ENCODE data around the gene CDK19. TPM values are rescaled to one million over a fixed set of nuclear protein-coding genes. Genes with fewer than 3 reads are reported as not detected.

CDK19 gene
- total RNA-seq, 1 donor from 2014 or later = 41.6 TPM

GRCh38 chr6:110676396-110676795 lies 138.9 kb downstream of the CDK19 start:
- Mint-ChIP-seq H3K4me1 (peaks cover 6% of the 10 kb centered on the region), H3K36me3 (peaks cover 3% of the 10 kb centered on the region), H3K4me3 (no peak overlapping the region), H3K27me3 (ENCODE audit: low read depth) (no peaks in the 10 kb centered on the region), H3K9me3 (no peaks in the 10 kb centered on the region), H3K27ac (no peak overlapping the region)
- DNase-seq (ENCODE audit: low spot score in 2 of 2, unreplicated experiment in 2 of 2) = no peak
- TF ChIP-seq CTCF (IDR thresholded peaks at IDR 0.05; ENCODE audit: unreplicated experiment) = no peak

GRCh38 chr6:110674096-110674495 lies 141.2 kb downstream of the CDK19 start:
- no peak for DNase-seq (ENCODE audit: low spot score in 2 of 2, unreplicated experiment in 2 of 2)
- Mint-ChIP-seq H3K4me3 (no peak overlapping the region), H3K36me3 (peaks cover 3% of the 10 kb centered on the region), H3K27me3 (ENCODE audit: low read depth) (no peaks in the 10 kb centered on the region), H3K9me3 (no peaks in the 10 kb centered on the region), H3K27ac (peak overlapping the region; percentile 13), H3K4me1 (peaks cover 11% of the 10 kb centered on the region)
- TF ChIP-seq CTCF (IDR thresholded peaks at IDR 0.05; ENCODE audit: unreplicated experiment) = no peak

DNA sequence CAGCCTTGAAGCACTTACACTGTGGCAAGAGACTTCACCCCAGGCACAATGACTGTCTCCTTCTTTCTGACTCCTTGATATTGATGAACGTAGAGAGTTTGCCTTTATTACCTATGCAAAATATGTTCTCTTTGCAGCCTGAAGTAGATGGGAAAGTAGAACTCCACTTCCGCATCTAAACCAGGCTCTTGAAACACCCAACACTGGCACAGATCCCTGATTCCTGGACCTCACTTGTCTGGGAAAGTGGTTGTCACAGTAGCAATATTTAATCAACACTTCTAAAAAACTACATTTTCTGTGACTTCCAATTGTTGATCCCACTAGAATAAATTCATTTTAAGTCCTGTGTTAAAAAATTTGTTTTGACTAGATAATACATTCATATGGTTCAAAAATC lies 143.1 kb downstream of the CDK19 start:
- no peak for TF ChIP-seq CTCF (IDR thresholded peaks at IDR 0.05; ENCODE audit: unreplicated experiment)
- H3K27ac Mint-ChIP-seq = no peak overlapping the region
- no peak overlapping the region for H3K4me3 Mint-ChIP-seq
- no peaks in the 10 kb centered on the region for H3K27me3 Mint-ChIP-seq (ENCODE audit: low read depth)
- peaks cover 11% of the 10 kb centered on the region for H3K4me1 Mint-ChIP-seq
- no peak for DNase-seq (ENCODE audit: low spot score in 2 of 2, unreplicated experiment in 2 of 2)
- H3K36me3 Mint-ChIP-seq = peaks cover 3% of the 10 kb centered on the region
- no peaks in the 10 kb centered on the region for H3K9me3 Mint-ChIP-seq

- H3K36me3 Mint-ChIP-seq = peaks cover 3% of the 10 kb centered on the region
- no peaks in the 10 kb centered on the region for H3K27me3 Mint-ChIP-seq (ENCODE audit: low read depth)
- H3K27ac Mint-ChIP-seq = no peak overlapping the region
- H3K4me3 Mint-ChIP-seq = no peak overlapping the region
- TF ChIP-seq CTCF (IDR thresholded peaks at IDR 0.05; ENCODE audit: unreplicated experiment) = no peak
- H3K9me3 Mint-ChIP-seq = no peaks in the 10 kb centered on the region
- peaks cover 11% of the 10 kb centered on the region for H3K4me1 Mint-ChIP-seq
- DNase-seq (ENCODE audit: low spot score in 2 of 2, unreplicated experiment in 2 of 2) = no peak
Observed at GRCh38 chr6:110671447-110671846, 143.8 kb downstream of the CDK19 start.

- no peak for TF ChIP-seq CTCF (IDR thresholded peaks at IDR 0.05; ENCODE audit: unreplicated experiment)
- no peaks in the 10 kb centered on the region for H3K9me3 Mint-ChIP-seq
- H3K27me3 Mint-ChIP-seq (ENCODE audit: low read depth) = no peaks in the 10 kb centered on the region
- no peak overlapping the region for H3K27ac Mint-ChIP-seq
- no peak for DNase-seq (ENCODE audit: low spot score in 2 of 2, unreplicated experiment in 2 of 2)
- H3K36me3 Mint-ChIP-seq = peaks cover 4% of the 10 kb centered on the region
- H3K4me1 Mint-ChIP-seq = peaks cover 18% of the 10 kb centered on the region
- no peak overlapping the region for H3K4me3 Mint-ChIP-seq
Observed at GRCh38 chr6:110665600-110665999, 149.7 kb downstream of the CDK19 start.

GRCh38 chr6:110664933-110665332 lies 150.3 kb downstream of the CDK19 start:
- Mint-ChIP-seq H3K4me1 (peaks cover 17% of the 10 kb centered on the region), H3K4me3 (no peak overlapping the region), H3K27ac (peak overlapping the region; percentile 0), H3K9me3 (no peaks in the 10 kb centered on the region), H3K27me3 (ENCODE audit: low read depth) (no peaks in the 10 kb centered on the region), H3K36me3 (peaks cover 4% of the 10 kb centered on the region)
- TF ChIP-seq CTCF (IDR thresholded peaks at IDR 0.05; ENCODE audit: unreplicated experiment) = no peak
- DNase-seq (ENCODE audit: low spot score in 2 of 2, unreplicated experiment in 2 of 2) = no peak

Data from mesothelial cell of epicardium (in vitro differentiated cells).